Liver (tissue), 9 donors: ENCODE data around the gene C1QTNF7. TPM values are rescaled to one million over a fixed set of nuclear protein-coding genes. Genes with fewer than 3 reads are reported as not detected.

ENCODE experiments used
- DNase-seq: peaks from one replicate; pipeline ENCODE4 v3.0.0-alpha.2; 2017; ENCODE audit warnings: low spot score
- H3K27ac ChIP-seq, 2 donors: one replicate each; pipeline ENCODE4 v1.7.0; 2013; ENCODE audit warnings: inconsistent platforms in 2 of 2, low read length in 2 of 2, control low read depth in 1 of 2, low read depth in 1 of 2, mild to moderate bottlenecking in 1 of 2
- H3K27me3 ChIP-seq, 4 donors: one replicate each; pipeline versions ENCODE4 v1.6.1 to v1.7.0; 2013; ENCODE audit warnings: low read length in 3 of 4, inconsistent platforms in 1 of 4, mild to moderate bottlenecking in 1 of 4, moderate library complexity in 1 of 4; ENCODE audit not compliant: control insufficient read depth in 4 of 4, insufficient read depth in 4 of 4
- H3K36me3 ChIP-seq, 4 donors: one replicate each; pipeline versions ENCODE4 v1.6.1 to v1.7.0; 2013; ENCODE audit warnings: low read length in 3 of 4, mild to moderate bottlenecking in 3 of 4, low read depth in 1 of 4, moderate library complexity in 1 of 4; ENCODE audit not compliant: control insufficient read depth in 4 of 4, insufficient read depth in 3 of 4
- H3K4me1 ChIP-seq, 4 donors: one replicate each; pipeline versions ENCODE4 v1.6.1 to v1.7.0; 2013; ENCODE audit warnings: low read length in 3 of 4, mild to moderate bottlenecking in 3 of 4, moderate library complexity in 1 of 4; ENCODE audit not compliant: control insufficient read depth in 4 of 4, insufficient read depth in 4 of 4
- H3K4me3 ChIP-seq, 3 donors: one replicate each; pipeline versions ENCODE4 v1.6.1 to v1.7.0; 2013; ENCODE audit warnings: low read length in 3 of 3, control low read depth in 1 of 3, low read depth in 1 of 3, mild to moderate bottlenecking in 1 of 3
- H3K9ac ChIP-seq, 2 donors: one replicate each; pipeline ENCODE4 v1.7.0; 2013; ENCODE audit warnings: low read length in 2 of 2, mild to moderate bottlenecking in 2 of 2, moderate library complexity in 2 of 2, control low read depth in 1 of 2, low read depth in 1 of 2
- H3K9me3 ChIP-seq, 4 donors: one replicate each; pipeline versions ENCODE4 v1.6.1 to v1.7.0; 2013; ENCODE audit warnings: low read length in 3 of 4; ENCODE audit not compliant: control insufficient read depth in 4 of 4
- EGR1 ChIP-seq, 2 donors: IDR thresholded peaks; 2 replicates each; pipeline ENCODE4 v1.6.1; 2016 to 2018; ENCODE audit warnings: antibody characterized with exemption in 2 of 2, low read depth in 2 of 2
- FOXA1 ChIP-seq: IDR thresholded peaks from 2 replicates; pipeline ENCODE4 v1.6.1; 2016; ENCODE audit warnings: antibody characterized with exemption
- GABPA ChIP-seq, 2 donors: IDR thresholded peaks in 1 of 2; conservative IDR thresholded peaks in 1 of 2; 2 replicates each; pipeline ENCODE4 v1.6.1; 2016; ENCODE audit warnings: antibody characterized with exemption in 2 of 2, mild to moderate bottlenecking in 1 of 2, moderate library complexity in 1 of 2
- HNF4A ChIP-seq, 2 donors: conservative IDR thresholded peaks; 2 replicates each; pipeline ENCODE4 v1.6.1; 2016; ENCODE audit warnings: antibody characterized with exemption in 2 of 2, mild to moderate bottlenecking in 2 of 2
- HNF4G ChIP-seq: IDR thresholded peaks from 2 replicates; pipeline ENCODE4 v1.6.1; 2016; ENCODE audit warnings: antibody characterized with exemption
- JUND ChIP-seq, 2 donors: IDR thresholded peaks; 2 replicates each; pipeline ENCODE4 v1.6.1; 2016; ENCODE audit warnings: antibody characterized with exemption in 2 of 2
- NR2F2 ChIP-seq: IDR thresholded peaks from 2 replicates; pipeline ENCODE4 v1.6.1; 2016; ENCODE audit warnings: antibody characterized with exemption
- RAD21 ChIP-seq, 2 donors: IDR thresholded peaks; 2 replicates each; pipeline ENCODE4 v1.6.1; 2016; ENCODE audit warnings: antibody characterized with exemption in 2 of 2, mild to moderate bottlenecking in 2 of 2
- SP1 ChIP-seq: IDR thresholded peaks from 2 replicates; pipeline ENCODE4 v1.6.1; 2018; ENCODE audit warnings: antibody characterized with exemption, mild to moderate bottlenecking
- TAF1 ChIP-seq: conservative IDR thresholded peaks from 2 replicates; pipeline ENCODE4 v1.6.1; 2016; ENCODE audit warnings: antibody characterized with exemption, mild to moderate bottlenecking
- YY1 ChIP-seq: IDR thresholded peaks from 2 replicates; pipeline ENCODE4 v1.6.1; 2016; ENCODE audit warnings: antibody characterized with exemption, mild to moderate bottlenecking
- WGBS: extraction: QIAGEN DNeasy Blood & Tissue Kit; methylation state at CpG from one replicate; pipeline ENCODE4 v1.1.7; 2013; 5-methylcytosine and 5-hydroxymethylcytosine counted together
- polyA plus RNA-seq, 2 donors: library from polyadenylated mRNA; stranded (reverse) in 1 of 2; unstranded in 1 of 2; fragments of 200-250 nt in 1 of 2; fragments of >200 nt in 1 of 2; fragmentation: Nextera tagmentation in 1 of 2; extraction: Ambion mirVana in 1 of 2; gene quantifications; one replicate each; pipeline versions ENCODE4 v1.2.1 to v1.2.3, GENCODE V29; 2013 to 2015
- total RNA-seq, 2 donors: library from RNA; depleted of rRNA; stranded (reverse); fragments of >200 nt; gene quantifications; one replicate each; pipeline ENCODE4 v1.2.3, GENCODE V29; 2014
- TF ChIP-seq, protein P1 (sequence below): IDR thresholded peaks from 2 replicates; pipeline ENCODE4 v1.6.1; 2016; ENCODE audit warnings: antibody characterized with exemption, mild to moderate bottlenecking
- TF ChIP-seq, protein P2 (sequence below): fragments of 150-350 bp; IDR thresholded peaks from 2 replicates; pipeline ENCODE4 v1.5.1; 2017; ENCODE audit warnings: improper control_type of control experiment, low read depth, low read length; ENCODE audit not compliant: missing input control
- TF ChIP-seq, protein P3 (sequence below): IDR thresholded peaks from 2 replicates; pipeline ENCODE4 v1.6.1; 2016; ENCODE audit warnings: antibody characterized with exemption
- TF ChIP-seq, protein P4 (sequence below): IDR thresholded peaks from 2 replicates; pipeline ENCODE4 v1.6.1; 2016; ENCODE audit warnings: antibody characterized with exemption
- donor health status: healthy.
- donor health status: healthy.
- donor health status: healthy.
- donor health status: healthy.
- donor health status: healthy.

Gene C1QTNF7
- total and polyA plus RNA-seq, 4 donors, result 0.33 to 0.55 (median 0.47) TPM

DNA sequence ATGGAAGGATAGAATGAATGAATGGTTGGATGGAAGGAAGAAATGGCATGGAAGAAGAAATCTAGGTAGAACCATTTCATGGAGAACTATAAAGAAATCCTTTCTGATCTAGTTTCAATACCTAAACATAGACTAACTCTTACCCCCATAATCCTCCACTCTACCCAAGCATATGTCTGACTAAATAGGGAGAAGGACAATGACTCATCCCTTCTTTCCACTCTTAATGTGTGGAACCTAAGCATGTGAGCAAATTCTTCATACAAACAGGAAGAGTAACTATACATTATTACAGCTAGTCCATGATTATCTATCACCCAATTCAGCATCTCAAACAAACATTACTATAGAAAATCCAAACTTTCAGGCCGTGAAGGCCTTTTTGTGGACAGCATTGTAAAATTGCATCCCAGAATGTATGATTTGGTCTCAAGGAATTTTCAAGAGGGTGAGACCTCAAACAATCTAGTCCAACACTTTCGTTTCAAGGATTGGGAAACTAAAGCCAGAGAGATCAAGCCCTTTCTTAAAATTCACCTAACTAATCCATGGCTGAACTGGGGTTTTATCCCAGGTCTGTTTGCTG is 11.2 kb downstream of the C1QTNF7 start:
- H3K9me3 ChIP-seq, result no peaks in the 10 kb centered on the region
- H3K4me3 ChIP-seq, result no peak overlapping the region
- H3K4me1 ChIP-seq, result no peaks in the 10 kb centered on the region
- WGBS, result 69% methylated on average over 2 of the region's 2 CpGs
- no peak overlapping the region for H3K9ac ChIP-seq
- H3K27ac ChIP-seq, result no peak overlapping the region
- DNase-seq, result no peak
- no peaks in the 10 kb centered on the region for H3K36me3 ChIP-seq
- TF ChIP-seq, protein P1, sequence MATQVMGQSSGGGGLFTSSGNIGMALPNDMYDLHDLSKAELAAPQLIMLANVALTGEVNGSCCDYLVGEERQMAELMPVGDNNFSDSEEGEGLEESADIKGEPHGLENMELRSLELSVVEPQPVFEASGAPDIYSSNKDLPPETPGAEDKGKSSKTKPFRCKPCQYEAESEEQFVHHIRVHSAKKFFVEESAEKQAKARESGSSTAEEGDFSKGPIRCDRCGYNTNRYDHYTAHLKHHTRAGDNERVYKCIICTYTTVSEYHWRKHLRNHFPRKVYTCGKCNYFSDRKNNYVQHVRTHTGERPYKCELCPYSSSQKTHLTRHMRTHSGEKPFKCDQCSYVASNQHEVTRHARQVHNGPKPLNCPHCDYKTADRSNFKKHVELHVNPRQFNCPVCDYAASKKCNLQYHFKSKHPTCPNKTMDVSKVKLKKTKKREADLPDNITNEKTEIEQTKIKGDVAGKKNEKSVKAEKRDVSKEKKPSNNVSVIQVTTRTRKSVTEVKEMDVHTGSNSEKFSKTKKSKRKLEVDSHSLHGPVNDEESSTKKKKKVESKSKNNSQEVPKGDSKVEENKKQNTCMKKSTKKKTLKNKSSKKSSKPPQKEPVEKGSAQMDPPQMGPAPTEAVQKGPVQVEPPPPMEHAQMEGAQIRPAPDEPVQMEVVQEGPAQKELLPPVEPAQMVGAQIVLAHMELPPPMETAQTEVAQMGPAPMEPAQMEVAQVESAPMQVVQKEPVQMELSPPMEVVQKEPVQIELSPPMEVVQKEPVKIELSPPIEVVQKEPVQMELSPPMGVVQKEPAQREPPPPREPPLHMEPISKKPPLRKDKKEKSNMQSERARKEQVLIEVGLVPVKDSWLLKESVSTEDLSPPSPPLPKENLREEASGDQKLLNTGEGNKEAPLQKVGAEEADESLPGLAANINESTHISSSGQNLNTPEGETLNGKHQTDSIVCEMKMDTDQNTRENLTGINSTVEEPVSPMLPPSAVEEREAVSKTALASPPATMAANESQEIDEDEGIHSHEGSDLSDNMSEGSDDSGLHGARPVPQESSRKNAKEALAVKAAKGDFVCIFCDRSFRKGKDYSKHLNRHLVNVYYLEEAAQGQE, result no peak
- TF ChIP-seq, protein P2, sequence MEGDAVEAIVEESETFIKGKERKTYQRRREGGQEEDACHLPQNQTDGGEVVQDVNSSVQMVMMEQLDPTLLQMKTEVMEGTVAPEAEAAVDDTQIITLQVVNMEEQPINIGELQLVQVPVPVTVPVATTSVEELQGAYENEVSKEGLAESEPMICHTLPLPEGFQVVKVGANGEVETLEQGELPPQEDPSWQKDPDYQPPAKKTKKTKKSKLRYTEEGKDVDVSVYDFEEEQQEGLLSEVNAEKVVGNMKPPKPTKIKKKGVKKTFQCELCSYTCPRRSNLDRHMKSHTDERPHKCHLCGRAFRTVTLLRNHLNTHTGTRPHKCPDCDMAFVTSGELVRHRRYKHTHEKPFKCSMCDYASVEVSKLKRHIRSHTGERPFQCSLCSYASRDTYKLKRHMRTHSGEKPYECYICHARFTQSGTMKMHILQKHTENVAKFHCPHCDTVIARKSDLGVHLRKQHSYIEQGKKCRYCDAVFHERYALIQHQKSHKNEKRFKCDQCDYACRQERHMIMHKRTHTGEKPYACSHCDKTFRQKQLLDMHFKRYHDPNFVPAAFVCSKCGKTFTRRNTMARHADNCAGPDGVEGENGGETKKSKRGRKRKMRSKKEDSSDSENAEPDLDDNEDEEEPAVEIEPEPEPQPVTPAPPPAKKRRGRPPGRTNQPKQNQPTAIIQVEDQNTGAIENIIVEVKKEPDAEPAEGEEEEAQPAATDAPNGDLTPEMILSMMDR, result no peak
- TF ChIP-seq EGR1 (IDR thresholded peaks at IDR 0.05; ENCODE audit: low read depth in 2 of 2) (no peak), TAF1 (no peak), SP1 (no peak), YY1 (no peak), RAD21 (IDR thresholded peaks at IDR 0.05) (no peak), HNF4G (no peak), NR2F2 (no peak), HNF4A (conservative IDR thresholded peaks at IDR 0.05) (no peak), FOXA1 (no peak), JUND (IDR thresholded peaks at IDR 0.05) (no peak), GABPA (IDR thresholded peaks at IDR 0.05 in 1 of 2, conservative IDR thresholded peaks at IDR 0.05 in 1 of 2) (no peak)
- TF ChIP-seq, protein P3, sequence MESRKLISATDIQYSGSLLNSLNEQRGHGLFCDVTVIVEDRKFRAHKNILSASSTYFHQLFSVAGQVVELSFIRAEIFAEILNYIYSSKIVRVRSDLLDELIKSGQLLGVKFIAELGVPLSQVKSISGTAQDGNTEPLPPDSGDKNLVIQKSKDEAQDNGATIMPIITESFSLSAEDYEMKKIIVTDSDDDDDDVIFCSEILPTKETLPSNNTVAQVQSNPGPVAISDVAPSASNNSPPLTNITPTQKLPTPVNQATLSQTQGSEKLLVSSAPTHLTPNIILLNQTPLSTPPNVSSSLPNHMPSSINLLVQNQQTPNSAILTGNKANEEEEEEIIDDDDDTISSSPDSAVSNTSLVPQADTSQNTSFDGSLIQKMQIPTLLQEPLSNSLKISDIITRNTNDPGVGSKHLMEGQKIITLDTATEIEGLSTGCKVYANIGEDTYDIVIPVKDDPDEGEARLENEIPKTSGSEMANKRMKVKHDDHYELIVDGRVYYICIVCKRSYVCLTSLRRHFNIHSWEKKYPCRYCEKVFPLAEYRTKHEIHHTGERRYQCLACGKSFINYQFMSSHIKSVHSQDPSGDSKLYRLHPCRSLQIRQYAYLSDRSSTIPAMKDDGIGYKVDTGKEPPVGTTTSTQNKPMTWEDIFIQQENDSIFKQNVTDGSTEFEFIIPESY, result no peak
- TF ChIP-seq, protein P4, sequence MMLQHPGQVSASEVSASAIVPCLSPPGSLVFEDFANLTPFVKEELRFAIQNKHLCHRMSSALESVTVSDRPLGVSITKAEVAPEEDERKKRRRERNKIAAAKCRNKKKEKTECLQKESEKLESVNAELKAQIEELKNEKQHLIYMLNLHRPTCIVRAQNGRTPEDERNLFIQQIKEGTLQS, result no peak
- H3K27me3 ChIP-seq, result no peaks in the 10 kb centered on the region
